K562 (cell line): ENCODE measurements around the gene AP1G1.
"Not testable (repeated sequence)": the region's sequence is repeated elsewhere in the genome, so short reads cannot be mapped to it uniquely, and the experiment has no call there.

ENCODE experiments used
- COPS2 ChIP-seq: fragments of 450-650 bp; conservative IDR thresholded peaks from 2 replicates; pipeline ENCODE4 v1.6.1; 2016; ENCODE audit warnings: mild to moderate bottlenecking, moderate library complexity
- CTCF ChIP-seq, 3 experiments: IDR thresholded peaks in 2 of 3; conservative IDR thresholded peaks in 1 of 3; 2 replicates each; pipeline ENCODE4 v1.5.1; 2011 to 2012; ENCODE audit warnings: low read length in 3 of 3, mild to moderate bottlenecking in 3 of 3, control low read depth in 2 of 3, improper control_type of control experiment in 1 of 3, inconsistent platforms in 1 of 3, low read depth in 1 of 3, mixed read lengths in 1 of 3, moderate library complexity in 1 of 3; ENCODE audit not compliant: insufficient read depth in 2 of 3
- EP300 ChIP-seq: IDR thresholded peaks from 2 replicates; pipeline ENCODE4 v1.6.1; 2012; ENCODE audit warnings: low read length, improper control_type of control experiment
- EZH2 ChIP-seq: IDR thresholded peaks from 2 replicates; pipeline ENCODE4 v1.6.1; 2012; ENCODE audit warnings: low read depth, mild to moderate bottlenecking, inconsistent platforms, low read length, borderline replicate concordance
- HDAC2 ChIP-seq: fragments of 450-650 bp; IDR thresholded peaks from 2 replicates; pipeline ENCODE4 v1.6.1; 2016; ENCODE audit warnings: mild to moderate bottlenecking
- MEIS2 ChIP-seq: fragments of 450-650 bp; IDR thresholded peaks from 2 replicates; pipeline ENCODE4 v1.6.1; 2014; ENCODE audit warnings: mild to moderate bottlenecking; ENCODE audit not compliant: partially characterized antibody
- RAD51 ChIP-seq: fragments of 450-650 bp; IDR thresholded peaks from 2 replicates; pipeline ENCODE4 v1.7.1; 2016; ENCODE audit warnings: low read depth, mild to moderate bottlenecking, borderline replicate concordance
- REST ChIP-seq, 2 experiments: fragments of 450-650 bp; formaldehyde crosslinking in 1 of 2; IDR thresholded peaks; 2 replicates each; pipeline versions ENCODE4 v1.4.0 to v1.6.1; 2014 to 2020; ENCODE audit warnings: mild to moderate bottlenecking in 2 of 2, borderline replicate concordance in 1 of 2, low read depth in 1 of 2
- TCF7 ChIP-seq: sonication (generic); IDR thresholded peaks from 2 replicates; pipeline ENCODE4 v1.6.1; 2016; ENCODE audit warnings: antibody characterized with exemption, borderline replicate concordance
- TFE3 ChIP-seq: fragments of 450-650 bp; formaldehyde crosslinking; IDR thresholded peaks from 2 replicates; pipeline ENCODE4 v1.4.0; 2020; ENCODE audit warnings: mild to moderate bottlenecking, mixed read lengths
- XRCC3 ChIP-seq: fragments of 450-650 bp; IDR thresholded peaks from 2 replicates; pipeline ENCODE4 v1.6.1; 2017; ENCODE audit warnings: mild to moderate bottlenecking, moderate library complexity
- ZNF644 ChIP-seq: fragments of 200-800 bp; sonication (Bioruptor generic); IDR thresholded peaks from 2 replicates; pipeline ENCODE4 v1.6.1; 2016; ENCODE audit warnings: low read depth, missing genetic modification characterization, missing compliant biosample characterization

GRCh38 chr16:71785143-71785542, 23.5 kb downstream of the AP1G1 start:
- TF ChIP-seq ZNF644 (tag); CTCF (IDR thresholded peaks at IDR 0.05 in 2 of 3, conservative IDR thresholded peaks at IDR 0.05 in 1 of 3; ENCODE audit: insufficient read depth in 2 of 3, low read depth in 1 of 3, low read length in 3 of 3); COPS2; EZH2; RAD51; XRCC3; TCF7; HDAC2; EP300; MEIS2; REST (IDR thresholded peaks at IDR 0.05; ENCODE audit: borderline replicate concordance); REST (CRISPR knock-in tag; IDR thresholded peaks at IDR 0.05; ENCODE audit: low read depth); TFE3: not testable (repeated sequence)
